ENCODE measurements around the gene SNX5.

DNA sequence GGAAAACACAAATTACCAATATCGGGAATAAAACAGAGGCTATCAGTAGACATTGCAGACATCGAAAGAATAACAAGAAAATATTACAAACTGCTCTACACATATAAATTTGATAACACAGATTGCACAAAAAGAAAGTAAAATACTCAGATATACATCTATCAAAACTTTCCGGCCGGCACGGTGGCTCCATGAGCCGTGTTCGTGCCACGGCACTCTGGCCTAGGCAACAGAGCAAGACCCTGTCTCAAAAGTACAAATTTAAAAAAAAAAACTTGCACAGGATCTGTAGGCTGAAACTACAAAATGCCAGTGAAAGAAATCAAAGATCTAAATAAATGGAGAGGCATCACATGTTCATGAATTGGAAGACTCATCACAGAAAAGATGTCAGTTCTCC is 49.4 kb downstream of the SNX5 start:
- TF ChIP-seq POLR2AphosphoS5 (IDR thresholded peaks at IDR 0.05; ENCODE audit: low read depth, low read length) (no peak), POLR2A (IDR thresholded peaks at IDR 0.05; ENCODE audit: low read depth, low read length) (no peak), SPI1 (IDR thresholded peaks at IDR 0.05; ENCODE audit: low read depth, low read length) (no peak), PAX5 (IDR thresholded peaks at IDR 0.05; ENCODE audit: insufficient read depth, low read length, severe bottlenecking) (no peak), TAF1 (IDR thresholded peaks at IDR 0.05; ENCODE audit: low read depth, low read length) (no peak)

Measured in GM12891 (cell line).